Transverse colon (tissue), 4 donors: Measurements from ENCODE around the gene WNT9A. TPM values are rescaled to one million over a fixed set of nuclear protein-coding genes. Genes with fewer than 3 reads are reported as not detected.

ENCODE experiments used
- DNase-seq: peaks from one replicate; pipeline ENCODE4 v3.0.0-alpha.2; 2019
- H3K27ac ChIP-seq, 4 donors: fragments of 200-600 bp; sonication (generic); 2 replicates each; pipeline ENCODE4 v1.5.1; 2016 to 2018; ENCODE audit warnings: inconsistent platforms in 4 of 4
- H3K27me3 ChIP-seq: fragments of 200-600 bp; sonication (generic); 2 replicates; pipeline ENCODE4 v1.5.1; 2017; ENCODE audit warnings: inconsistent platforms
- H3K36me3 ChIP-seq, 4 donors: fragments of 200-600 bp; sonication (generic); 2 replicates each; pipeline ENCODE4 v1.5.1; 2017 to 2019; ENCODE audit warnings: inconsistent platforms in 4 of 4
- H3K4me1 ChIP-seq, 4 donors: fragments of 200-600 bp; sonication (generic); 2 replicates each; pipeline ENCODE4 v1.5.1; 2017 to 2020; ENCODE audit warnings: inconsistent platforms in 4 of 4
- H3K4me3 ChIP-seq, 4 donors: fragments of 200-600 bp; sonication (generic); 1 replicate in 1 of 4; 2 replicates in 3 of 4; pipeline versions ENCODE4 v1.5.1 to v1.6.1; 2017 to 2019; ENCODE audit warnings: inconsistent platforms in 4 of 4
- H3K9me3 ChIP-seq, 2 donors: fragments of 200-600 bp; sonication (generic); 2 replicates each; pipeline ENCODE4 v1.5.1; 2017 to 2019; ENCODE audit warnings: inconsistent platforms in 2 of 2
- EP300 ChIP-seq: sonication (generic); formaldehyde crosslinking; IDR thresholded peaks from one replicate; pipeline ENCODE4 v1.6.1; 2017; ENCODE audit warnings: antibody characterized with exemption, low read depth
- POLR2A ChIP-seq: fragments of 450-650 bp; IDR thresholded peaks from one replicate; pipeline ENCODE4 v1.6.1; 2016; ENCODE audit warnings: antibody characterized with exemption, mild to moderate bottlenecking, moderate library complexity
- POLR2AphosphoS5 ChIP-seq, 3 donors: sonication (generic); formaldehyde crosslinking; IDR thresholded peaks; one replicate each; pipeline ENCODE4 v1.6.1; 2016; ENCODE audit warnings: antibody characterized with exemption in 3 of 3
- WGBS, 2 donors: methylation state at CpG; one replicate each; pipeline ENCODE4 v1.1.5; 2018; ENCODE audit warnings: low coverage in 1 of 2; 5-methylcytosine and 5-hydroxymethylcytosine counted together
- in situ Hi-C, 4 donors: fragments of 200-750 bp; cut with MboI; loops; one replicate each; pipeline versions ENCODE4 v1.15.0 to v1.15.1; 2017; ENCODE audit warnings: low sequenced_read_pairs in 3 of 4, low pct_ligation_motif_present in 1 of 4, low pct_unique_long_range_greater_than_20kb in 1 of 4
- intact Hi-C: fragments of 100-400 bp; cut with DNase I; formaldehyde crosslinking; loops from one replicate; pipeline ENCODE4 v1.15.1; 2023; ENCODE audit warnings: low total_unique reads
- total RNA-seq, 4 donors: library from RNA; depleted of rRNA; stranded (reverse); fragments of >200 nt; gene quantifications; one replicate each; pipeline ENCODE4 v1.1.0, GENCODE V29; 2016
- TF ChIP-seq, protein P1 (sequence below), 5 experiments: fragments of 200-600 bp in 3 of 5; fragments of 450-650 bp in 2 of 5; sonication (generic) in 3 of 5; IDR thresholded peaks; 1 replicate in 2 of 5; 2 replicates in 3 of 5; pipeline ENCODE4 v1.5.1; 2016 to 2017; ENCODE audit warnings: antibody characterized with exemption in 5 of 5, inconsistent platforms in 3 of 5, mild to moderate bottlenecking in 2 of 5, moderate library complexity in 1 of 5

WNT9A gene
- total RNA-seq, 4 donors from 2014 or later, result 1.2 to 4.0 (median 1.8) TPM

DNA sequence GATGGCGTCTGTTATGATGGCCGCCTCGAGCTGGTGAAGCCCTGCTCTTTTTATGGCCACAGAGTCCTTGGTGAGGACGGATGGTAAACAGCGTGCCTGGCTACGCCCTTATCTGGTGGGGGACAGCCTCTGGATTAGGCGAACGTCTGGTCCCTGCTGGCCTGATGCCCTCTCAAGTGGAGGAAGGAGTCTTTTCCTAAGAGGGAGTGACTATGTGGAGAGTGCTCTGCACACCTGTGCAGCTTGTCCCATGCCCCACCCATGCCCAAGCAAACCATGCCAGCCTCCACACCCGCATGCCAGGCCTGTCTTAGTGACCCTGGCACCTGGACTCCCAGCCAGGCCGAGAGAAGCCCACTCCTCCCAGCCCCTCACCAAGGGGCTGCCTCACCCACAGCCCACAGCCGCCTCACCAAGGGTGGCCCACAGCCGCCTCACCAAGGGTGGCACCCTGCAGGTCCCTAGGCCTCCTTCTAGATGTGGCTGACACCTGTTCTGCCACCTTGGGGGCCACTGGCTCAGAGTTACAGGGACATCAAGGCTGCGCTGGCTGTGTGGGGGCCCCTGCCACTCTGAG lies 40.2 kb downstream of the WNT9A start:
- intact Hi-C loops, result no loop called here
- H3K36me3 ChIP-seq, result no peaks in the 10 kb centered on the region
- in situ Hi-C loops, result no loop called here
- H3K9me3 ChIP-seq, result no peaks in the 10 kb centered on the region
- 54% methylated on average over 13 of the region's 13 CpGs; no CpG with 5 or more reads in 1 of the 2 donors for WGBS, 2 donors
- TF ChIP-seq, protein P1, sequence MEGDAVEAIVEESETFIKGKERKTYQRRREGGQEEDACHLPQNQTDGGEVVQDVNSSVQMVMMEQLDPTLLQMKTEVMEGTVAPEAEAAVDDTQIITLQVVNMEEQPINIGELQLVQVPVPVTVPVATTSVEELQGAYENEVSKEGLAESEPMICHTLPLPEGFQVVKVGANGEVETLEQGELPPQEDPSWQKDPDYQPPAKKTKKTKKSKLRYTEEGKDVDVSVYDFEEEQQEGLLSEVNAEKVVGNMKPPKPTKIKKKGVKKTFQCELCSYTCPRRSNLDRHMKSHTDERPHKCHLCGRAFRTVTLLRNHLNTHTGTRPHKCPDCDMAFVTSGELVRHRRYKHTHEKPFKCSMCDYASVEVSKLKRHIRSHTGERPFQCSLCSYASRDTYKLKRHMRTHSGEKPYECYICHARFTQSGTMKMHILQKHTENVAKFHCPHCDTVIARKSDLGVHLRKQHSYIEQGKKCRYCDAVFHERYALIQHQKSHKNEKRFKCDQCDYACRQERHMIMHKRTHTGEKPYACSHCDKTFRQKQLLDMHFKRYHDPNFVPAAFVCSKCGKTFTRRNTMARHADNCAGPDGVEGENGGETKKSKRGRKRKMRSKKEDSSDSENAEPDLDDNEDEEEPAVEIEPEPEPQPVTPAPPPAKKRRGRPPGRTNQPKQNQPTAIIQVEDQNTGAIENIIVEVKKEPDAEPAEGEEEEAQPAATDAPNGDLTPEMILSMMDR (IDR thresholded peaks at IDR 0.05), result no peak
- TF ChIP-seq POLR2AphosphoS5 (IDR thresholded peaks at IDR 0.05), result no peak
- H3K27me3 ChIP-seq, result no peaks in the 10 kb centered on the region
- no peak overlapping the region for H3K4me3 ChIP-seq
- H3K27ac ChIP-seq, result no peak overlapping the region
- peaks cover 0 to 10% (median 5%) of the 10 kb centered on the region in 4 donors for H3K4me1 ChIP-seq
- DNase-seq, result no peak

GRCh38 chr1:227906550-227907071 lies 41.1 kb downstream of the WNT9A start:
- TF ChIP-seq POLR2AphosphoS5 (IDR thresholded peaks at IDR 0.05), result no peak
- TF ChIP-seq EP300, result no peak
- TF ChIP-seq, protein P1 (IDR thresholded peaks at IDR 0.05), result no peak
- no peak for TF ChIP-seq POLR2A
- H3K9me3 ChIP-seq, result no peaks in the 10 kb centered on the region
- H3K27me3 ChIP-seq, result no peaks in the 10 kb centered on the region
- in situ Hi-C loops, result no loop called here
- intact Hi-C loops, result no loop called here
- 100% methylated on average over 1 of the region's 1 CpG; no CpG with 5 or more reads in 1 of the 2 donors for WGBS, 2 donors
- H3K36me3 ChIP-seq, result no peaks in the 10 kb centered on the region
- H3K27ac ChIP-seq, result no peak overlapping the region
- peaks cover 0 to 10% (median 5%) of the 10 kb centered on the region in 4 donors for H3K4me1 ChIP-seq
- H3K4me3 ChIP-seq, result no peak overlapping the region
- no peak for DNase-seq

GRCh38 chr1:227905573-227906487 lies 41.9 kb downstream of the WNT9A start:
- Histone ChIP-seq H3K36me3 (no peaks in the 10 kb centered on the region), H3K4me1 (peaks cover 0 to 9% (median 5%) of the 10 kb centered on the region in 4 donors), H3K4me3 (no peak overlapping the region), H3K27me3 (no peaks in the 10 kb centered on the region), H3K27ac (no peak overlapping the region), H3K9me3 (no peaks in the 10 kb centered on the region)
- in situ Hi-C loops, result no loop called here
- 84% methylated on average over 14 of the region's 15 CpGs; no CpG with 5 or more reads in 1 of the 2 donors for WGBS, 2 donors
- intact Hi-C loops, result no loop called here
- no peak for DNase-seq
- TF ChIP-seq, protein P1 (IDR thresholded peaks at IDR 0.05), result no peak
- TF ChIP-seq EP300 (no peak), POLR2A (no peak), POLR2AphosphoS5 (IDR thresholded peaks at IDR 0.05) (no peak)
